H1 (cell line): ENCODE results near the gene ASIC5. TPM values are rescaled to one million over a fixed set of nuclear protein-coding genes. Genes with fewer than 3 reads are reported as not detected.
"Not testable (repeated sequence)": the region's sequence is repeated elsewhere in the genome, so short reads cannot be mapped to it uniquely, and the experiment has no call there.

Experiments
- CTCF ChIA-PET: fragments of 300-600 bp; sonication (Branson Sonifier 250); formaldehyde crosslinking; loops from one replicate; lab custom pipeline; 2021; ENCODE audit not compliant: partially characterized antibody; lab: Charles Lee
- POLR2A ChIA-PET: fragments of 300-600 bp; sonication (Branson Sonifier 250); formaldehyde crosslinking; loops from one replicate; lab custom pipeline; 2021; ENCODE audit warnings: inconsistent platforms; ENCODE audit not compliant: partially characterized antibody; lab: Charles Lee
- DNase-seq, 2 experiments: peaks; one replicate each; pipeline versions ENCODE4 v3.0.0 to v3.0.0-alpha.2; 2010 to 2022; ENCODE audit warnings: low spot score in 2 of 2, low read depth in 1 of 2, mixed read lengths in 1 of 2
- FAIRE-seq: peaks from 2 replicates; lab custom pipeline; 2011; peaks lifted over from hg19 to GRCh38; lab: Jason Lieb, UNC
- H2AFZ ChIP-seq: 2 replicates; pipeline ENCODE4 v1.8.1; 2012; ENCODE audit warnings: low read length, inconsistent platforms
- H2AK5ac ChIP-seq: 2 replicates; pipeline ENCODE4 v1.6.1; 2013; ENCODE audit warnings: low read depth, low read length
- H2BK120ac ChIP-seq: replicated peaks from 2 replicates; pipeline ENCODE3; 2013; ENCODE audit warnings: low read depth, low read length, inconsistent platforms
- H2BK12ac ChIP-seq: 2 replicates; pipeline ENCODE4 v1.6.1; 2013; ENCODE audit warnings: low read depth, low read length
- H2BK15ac ChIP-seq: 2 replicates; pipeline ENCODE4 v1.6.1; 2013; ENCODE audit warnings: low read length
- H2BK20ac ChIP-seq: 2 replicates; pipeline ENCODE4 v1.6.1; 2013; ENCODE audit warnings: low read length
- H2BK5ac ChIP-seq: 2 replicates; pipeline ENCODE4 v1.6.1; 2013; ENCODE audit warnings: low read depth, low read length
- H3K14ac ChIP-seq: 2 replicates; pipeline ENCODE4 v1.6.1; 2013; ENCODE audit warnings: inconsistent platforms; ENCODE audit not compliant: insufficient read length
- H3K18ac ChIP-seq: 2 replicates; pipeline ENCODE4 v1.6.1; 2013; ENCODE audit warnings: low read length; ENCODE audit errors: extremely low read depth
- H3K23ac ChIP-seq: 2 replicates; pipeline ENCODE4 v1.6.1; 2013; ENCODE audit warnings: inconsistent platforms; ENCODE audit not compliant: insufficient read length
- H3K23me2 ChIP-seq: 2 replicates; pipeline ENCODE4 v1.6.1; 2013; ENCODE audit warnings: low read depth, low read length
- H3K27ac ChIP-seq: 2 replicates; pipeline ENCODE4 v1.6.1; 2011; ENCODE audit warnings: low read depth, low read length, inconsistent platforms
- H3K27me3 ChIP-seq, 4 experiments: replicated peaks in 1 of 4; 1 replicate in 1 of 4; 2 replicates in 3 of 4; pipeline versions ENCODE4 v1.6.1 to v1.8.1; 2011 to 2013; ENCODE audit warnings: low read length in 3 of 4, mild to moderate bottlenecking in 3 of 4, inconsistent platforms in 2 of 4, mixed read lengths in 2 of 4, moderate library complexity in 1 of 4; ENCODE audit not compliant: control insufficient read depth in 3 of 4, insufficient read depth in 3 of 4; ENCODE audit errors: extremely low read depth in 1 of 4
- H3K36me3 ChIP-seq, 4 experiments: 2 replicates each; pipeline versions ENCODE4 v1.6.1 to v1.8.1; 2011 to 2013; ENCODE audit warnings: mild to moderate bottlenecking in 4 of 4, low read length in 3 of 4, moderate library complexity in 2 of 4, control low read depth in 1 of 4, inconsistent platforms in 1 of 4; ENCODE audit not compliant: insufficient read depth in 4 of 4, control insufficient read depth in 2 of 4
- H3K4ac ChIP-seq: replicated peaks from 2 replicates; pipeline ENCODE3; 2013; ENCODE audit warnings: low read length, low read depth, mixed read lengths, inconsistent platforms; ENCODE audit not compliant: insufficient read length
- H3K4me1 ChIP-seq, 4 experiments: replicated peaks in 1 of 4; 1 replicate in 1 of 4; 2 replicates in 3 of 4; pipeline versions ENCODE4 v1.6.1 to v1.8.1; 2011 to 2013; ENCODE audit warnings: low read length in 3 of 4, inconsistent platforms in 2 of 4, mixed read lengths in 1 of 4; ENCODE audit not compliant: insufficient read depth in 4 of 4, control insufficient read depth in 3 of 4
- H3K4me2 ChIP-seq, 2 experiments: 2 replicates each; pipeline versions ENCODE4 v1.6.1 to v1.8.1; 2011 to 2013; ENCODE audit warnings: low read depth in 2 of 2, low read length in 2 of 2, control low read depth in 1 of 2, inconsistent platforms in 1 of 2, mild to moderate bottlenecking in 1 of 2; ENCODE audit not compliant: insufficient read depth in 1 of 2
- H3K4me3 ChIP-seq, 4 experiments: fragments of 200-600, 300-600 bp in 1 of 4; sonication (generic), shearing (Covaris generic), sonication (Bioruptor Twin) in 1 of 4; 2 replicates each; pipeline versions ENCODE4 v1.5.1 to v1.8.1; 2011 to 2016; ENCODE audit warnings: low read length in 4 of 4, low read depth in 3 of 4, control low read depth in 2 of 4, inconsistent platforms in 2 of 4, mild to moderate bottlenecking in 2 of 4, mixed read lengths in 1 of 4, moderate library complexity in 1 of 4; ENCODE audit not compliant: insufficient read depth in 2 of 4; ENCODE audit errors: extremely low read depth in 1 of 4
- H3K56ac ChIP-seq: replicated peaks from 2 replicates; pipeline ENCODE3; 2013; ENCODE audit warnings: low read depth, mild to moderate bottlenecking, mixed read lengths, low read length, inconsistent platforms; ENCODE audit not compliant: insufficient read length
- H3K79me1 ChIP-seq: 2 replicates; pipeline ENCODE4 v1.6.1; 2013; ENCODE audit warnings: low read depth, low read length, control low read depth
- H3K79me2 ChIP-seq, 2 experiments: 2 replicates each; pipeline versions ENCODE4 v1.6.1 to v1.8.1; 2012 to 2013; ENCODE audit warnings: low read length in 2 of 2, mild to moderate bottlenecking in 2 of 2, inconsistent platforms in 1 of 2; ENCODE audit not compliant: insufficient read depth in 2 of 2, control insufficient read depth in 1 of 2
- H3K9ac ChIP-seq, 4 experiments: replicated peaks in 1 of 4; 1 replicate in 1 of 4; 2 replicates in 3 of 4; pipeline versions ENCODE4 v1.6.1 to v1.8.1; 2011 to 2013; ENCODE audit warnings: low read depth in 3 of 4, low read length in 3 of 4, control low read depth in 2 of 4, mild to moderate bottlenecking in 2 of 4, moderate library complexity in 2 of 4, inconsistent platforms in 1 of 4; ENCODE audit errors: extremely low read depth in 1 of 4
- H3K9me3 ChIP-seq, 2 experiments: 2 replicates each; pipeline versions ENCODE4 v1.6.1 to v1.8.1; 2012 to 2013; ENCODE audit warnings: mild to moderate bottlenecking in 2 of 2, moderate library complexity in 2 of 2, control low read depth in 1 of 2, inconsistent platforms in 1 of 2, low read depth in 1 of 2, low read length in 1 of 2, mixed read lengths in 1 of 2; ENCODE audit not compliant: insufficient read depth in 2 of 2
- H4K20me1 ChIP-seq, 2 experiments: replicated peaks in 1 of 2; 2 replicates each; pipeline versions ENCODE3 to v1.8.1; 2011 to 2013; ENCODE audit warnings: inconsistent platforms in 2 of 2, low read length in 2 of 2, mild to moderate bottlenecking in 1 of 2; ENCODE audit not compliant: insufficient read depth in 2 of 2, control insufficient read depth in 1 of 2
- H4K5ac ChIP-seq: 2 replicates; pipeline ENCODE4 v1.6.1; 2013; ENCODE audit warnings: low read length, low read depth, mixed read lengths, inconsistent platforms; ENCODE audit not compliant: insufficient read length
- H4K8ac ChIP-seq: 2 replicates; pipeline ENCODE4 v1.8.0; 2013; ENCODE audit warnings: mild to moderate bottlenecking, moderate library complexity, low read length, inconsistent platforms; ENCODE audit not compliant: insufficient read depth; ENCODE audit errors: extremely low read depth
- H4K91ac ChIP-seq: replicated peaks from 2 replicates; pipeline ENCODE3; 2013; ENCODE audit warnings: low read length, mixed read lengths, inconsistent platforms; ENCODE audit not compliant: insufficient read length
- EGR1 ChIP-seq: IDR thresholded peaks from 2 replicates; pipeline ENCODE4 v1.6.1; 2011; ENCODE audit warnings: low read depth, low read length, borderline replicate concordance
- KDM5A ChIP-seq: fragments of 200-600 bp; IDR thresholded peaks from 2 replicates; pipeline ENCODE4 v1.7.1; 2012; ENCODE audit warnings: mild to moderate bottlenecking, low read length, inconsistent platforms, mixed read lengths
- POLR2AphosphoS5 ChIP-seq: IDR thresholded peaks from 2 replicates; pipeline ENCODE4 v1.6.1; 2011; ENCODE audit warnings: low read depth, low read length
- POU5F1 ChIP-seq: IDR thresholded peaks from 2 replicates; pipeline ENCODE4 v1.6.1; 2011; ENCODE audit warnings: low read depth, mild to moderate bottlenecking, low read length, moderate library complexity
- RNF2 ChIP-seq: fragments of 200-900, 300-1000 bp; sonication (generic); IDR thresholded peaks from 2 replicates; pipeline ENCODE4 v1.7.1; 2016; ENCODE audit warnings: borderline replicate concordance, low read depth, mild to moderate bottlenecking, antibody characterized with exemption, low read length; ENCODE audit not compliant: poor library complexity, severe bottlenecking; ENCODE audit errors: missing control alignments
- RXRA ChIP-seq: IDR thresholded peaks from 2 replicates; pipeline ENCODE4 v1.6.1; 2011; ENCODE audit warnings: low read depth, mild to moderate bottlenecking, low read length, moderate library complexity; ENCODE audit not compliant: insufficient read depth
- SIN3A ChIP-seq, 2 experiments: IDR thresholded peaks in 1 of 2; conservative IDR thresholded peaks in 1 of 2; 2 replicates each; pipeline ENCODE4 v1.6.1; 2011 to 2012; ENCODE audit warnings: low read length in 2 of 2, improper control_type of control experiment in 1 of 2, low read depth in 1 of 2, mild to moderate bottlenecking in 1 of 2
- WGBS, 2 experiments: shearing (Covaris generic) in 1 of 2; methylation state at CpG; one replicate each; pipeline versions ENCODE4 v1.1.6 to v1.1.7; 2013 to 2015; ENCODE audit warnings: low lambda C conversion rate in 2 of 2, mixed read lengths in 2 of 2, inconsistent platforms in 1 of 2, low coverage in 1 of 2, missing lambda C conversion rate in 1 of 2; ENCODE audit not compliant: insufficient replicate concordance in 2 of 2, insufficient coverage in 1 of 2, insufficient read length in 1 of 2; ENCODE audit errors: extremely low coverage in 1 of 2, missing lambda C conversion rate in 1 of 2; 5-methylcytosine and 5-hydroxymethylcytosine counted together
- polyA plus RNA-seq, 7 experiments: library from polyadenylated mRNA; depleted of rRNA in 3 of 7; stranded (reverse) in 5 of 7; unstranded in 2 of 7; fragments of >200 nt in 5 of 7; fragments of 200-250 nt in 2 of 7; gene quantifications; 1 replicate in 5 of 7; 2 replicates in 1 of 7; 4 replicates in 1 of 7; pipeline versions ENCODE4 v1.2.1 to v1.2.3, GENCODE V29; 2011 to 2013; ENCODE audit warnings: missing spikeins in 2 of 7, mixed read lengths in 2 of 7
- total RNA-seq: library from RNA; stranded (reverse); fragmentation: NEBNext Ultra II Directional; extraction: Animal tissue kit (Norgen Biotek cat#: 25700); gene quantifications from 2 replicates; pipeline ENCODE4 v1.2.1, GENCODE V29; 2021

The ASIC5 gene
- total and polyA plus RNA-seq, 2 of the 8 experiments (the other 6 are each of a cell fraction or from before 2014, with no cell fraction given), result not detected

DNA sequence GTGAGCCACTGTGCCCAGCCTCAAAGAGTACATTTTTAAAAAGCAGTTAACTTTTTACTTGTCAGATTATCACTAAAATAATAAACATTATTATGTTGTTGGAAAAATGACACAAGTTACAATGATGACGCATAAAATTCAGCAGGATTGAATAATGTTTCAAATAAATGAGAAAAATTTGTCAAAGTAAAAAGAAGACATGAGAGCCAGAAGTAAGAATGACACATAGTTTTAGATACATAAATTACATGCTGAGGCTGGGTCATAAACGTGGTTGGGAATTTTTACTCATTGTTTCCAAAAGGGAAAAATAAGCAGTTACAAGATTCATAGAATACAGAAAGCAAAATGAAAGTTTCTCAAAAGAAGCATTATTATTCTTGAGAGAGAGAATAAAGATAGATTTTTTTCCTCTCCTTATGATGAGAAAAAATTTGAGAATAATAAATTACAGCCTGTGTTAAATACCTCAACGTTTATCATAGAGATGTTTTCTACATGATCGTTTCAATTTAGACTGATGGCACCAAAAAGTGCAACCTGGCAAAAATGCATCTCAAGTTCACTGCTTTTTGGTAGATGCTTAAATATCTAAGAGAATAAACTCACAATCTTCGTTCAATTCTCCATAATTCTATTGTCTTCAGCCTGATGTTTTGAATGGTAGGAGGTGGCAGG is 66.8 kb downstream of the ASIC5 start (continued):
- TF ChIP-seq RNF2, result no peak
- TF ChIP-seq EGR1, result no peak
- TF ChIP-seq KDM5A, result no peak
- TF ChIP-seq POU5F1, result no peak
- TF ChIP-seq RXRA, result no peak
- TF ChIP-seq SIN3A (conservative IDR thresholded peaks at IDR 0.05 in 1 of 2, IDR thresholded peaks at IDR 0.05 in 1 of 2; ENCODE audit: low read depth in 1 of 2, low read length in 2 of 2), result no peak
- no peak for TF ChIP-seq POLR2AphosphoS5

DNA sequence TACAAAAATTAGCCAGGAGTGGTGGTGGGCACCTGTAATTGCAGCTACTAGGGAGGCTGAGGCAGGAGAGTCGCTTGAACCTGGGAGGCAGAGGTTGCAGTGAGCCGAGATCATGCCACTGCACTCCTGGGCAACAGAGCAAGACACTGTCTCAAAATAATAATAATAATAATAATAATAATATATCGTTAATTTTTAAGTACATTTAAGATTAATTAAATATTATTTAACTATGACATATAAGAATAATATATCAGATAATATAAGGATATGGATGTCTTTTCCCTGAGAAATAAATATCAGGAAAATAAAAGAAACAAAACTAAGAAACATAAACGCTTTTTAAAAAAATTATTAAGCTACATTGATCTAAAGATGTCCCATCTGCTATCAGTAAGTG is 68.5 kb downstream of the ASIC5 start:
- H3K9me3 ChIP-seq, H2AK5ac ChIP-seq, DNase-seq, H2AFZ ChIP-seq, H4K91ac ChIP-seq, H2BK120ac ChIP-seq, POLR2A ChIA-PET, H4K20me1 ChIP-seq, H3K56ac ChIP-seq, H3K9ac ChIP-seq, H3K27me3 ChIP-seq, H2BK5ac ChIP-seq, FAIRE-seq, H3K23me2 ChIP-seq, H4K8ac ChIP-seq, H3K36me3 ChIP-seq, H3K4ac ChIP-seq, H4K5ac ChIP-seq, H2BK12ac ChIP-seq, H3K4me3 ChIP-seq, H3K4me2 ChIP-seq, H3K4me1 ChIP-seq, H3K79me2 ChIP-seq, H3K18ac ChIP-seq, H2BK20ac ChIP-seq, H3K14ac ChIP-seq, H2BK15ac ChIP-seq, H3K79me1 ChIP-seq, H3K27ac ChIP-seq, H3K23ac ChIP-seq: not testable (repeated sequence)
- WGBS, 2 experiments, result 91% methylated on average over 4 of the region's 4 CpGs; no CpG with 5 or more reads in 1 of the 2 experiments
- CTCF ChIA-PET, result interaction anchor here (0.6 to 2.2 kb wide), 5 partner anchors 51 to 427 kb away, joined by 3 to 4 read pairs (median 3); no protein-coding TSS in a partner anchor
